ENCODE data around the gene PSRC1.
"Not testable (repeated sequence)": the region's sequence is repeated elsewhere in the genome, so short reads cannot be mapped to it uniquely, and the experiment has no call there.

Gene PSRC1

DNA sequence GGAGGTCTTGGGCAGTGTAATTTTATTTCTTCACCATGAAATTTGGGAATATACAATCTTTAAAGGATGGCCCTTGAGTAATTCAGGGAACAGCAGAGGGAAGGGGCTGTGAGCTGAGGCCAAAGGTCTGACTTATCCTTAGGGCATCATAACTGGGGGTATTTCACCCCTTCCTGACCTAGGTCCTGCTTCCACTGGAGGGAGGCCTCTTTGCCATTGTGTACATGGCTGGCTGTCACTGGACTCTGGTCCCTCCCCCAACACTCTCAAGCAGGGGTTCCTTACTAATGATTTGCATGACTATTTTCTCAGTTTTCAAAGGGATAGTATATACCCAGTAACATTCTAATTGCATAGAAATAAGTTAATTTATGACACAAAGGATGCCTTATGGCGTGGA lies 7.2 kb upstream of the PSRC1 start:
- Histone ChIP-seq H3K4me3 (ENCODE audit: low read length) (no peak overlapping the region), H3K36me3 (ENCODE audit: insufficient read depth, low read length) (no peaks in the 10 kb centered on the region), H3K9me3 (ENCODE audit: low read length) (no peaks in the 10 kb centered on the region), H3K27me3 (ENCODE audit: insufficient read depth, low read length) (no peaks in the 10 kb centered on the region), H3K4me1 (ENCODE audit: insufficient read depth, low read length) (peaks cover 28% of the 10 kb centered on the region), H2AFZ (ENCODE audit: low read depth, low read length) (no peak overlapping the region)

DNA sequence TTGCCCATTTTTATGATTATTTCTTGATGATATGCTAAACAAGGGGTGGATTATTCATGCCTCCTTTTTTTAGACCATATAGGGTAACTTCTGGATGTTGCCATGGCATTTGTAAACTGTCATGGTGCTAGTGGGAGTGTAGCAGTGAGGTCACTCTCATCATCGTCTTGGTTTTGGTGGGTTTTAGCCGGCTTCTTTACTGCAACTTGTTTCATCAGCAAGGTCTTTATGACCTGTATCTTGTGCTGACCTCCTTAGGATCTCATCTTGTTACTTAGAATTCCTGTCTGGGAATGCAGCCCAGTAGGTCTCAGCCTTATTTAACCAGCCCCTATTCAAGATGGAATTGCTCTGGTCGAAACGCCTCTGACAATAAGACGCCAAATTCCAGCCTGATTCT lies 3.8 kb upstream of the PSRC1 start:
- H3K27me3 ChIP-seq (ENCODE audit: insufficient read depth, low read length); H3K36me3 ChIP-seq (ENCODE audit: insufficient read depth, low read length); H3K4me3 ChIP-seq (ENCODE audit: low read length); H3K9me3 ChIP-seq (ENCODE audit: low read length); H2AFZ ChIP-seq (ENCODE audit: low read depth, low read length): not testable (repeated sequence)
- peaks cover 42% of the 10 kb centered on the region for H3K4me1 ChIP-seq (ENCODE audit: insufficient read depth, low read length)

DNA sequence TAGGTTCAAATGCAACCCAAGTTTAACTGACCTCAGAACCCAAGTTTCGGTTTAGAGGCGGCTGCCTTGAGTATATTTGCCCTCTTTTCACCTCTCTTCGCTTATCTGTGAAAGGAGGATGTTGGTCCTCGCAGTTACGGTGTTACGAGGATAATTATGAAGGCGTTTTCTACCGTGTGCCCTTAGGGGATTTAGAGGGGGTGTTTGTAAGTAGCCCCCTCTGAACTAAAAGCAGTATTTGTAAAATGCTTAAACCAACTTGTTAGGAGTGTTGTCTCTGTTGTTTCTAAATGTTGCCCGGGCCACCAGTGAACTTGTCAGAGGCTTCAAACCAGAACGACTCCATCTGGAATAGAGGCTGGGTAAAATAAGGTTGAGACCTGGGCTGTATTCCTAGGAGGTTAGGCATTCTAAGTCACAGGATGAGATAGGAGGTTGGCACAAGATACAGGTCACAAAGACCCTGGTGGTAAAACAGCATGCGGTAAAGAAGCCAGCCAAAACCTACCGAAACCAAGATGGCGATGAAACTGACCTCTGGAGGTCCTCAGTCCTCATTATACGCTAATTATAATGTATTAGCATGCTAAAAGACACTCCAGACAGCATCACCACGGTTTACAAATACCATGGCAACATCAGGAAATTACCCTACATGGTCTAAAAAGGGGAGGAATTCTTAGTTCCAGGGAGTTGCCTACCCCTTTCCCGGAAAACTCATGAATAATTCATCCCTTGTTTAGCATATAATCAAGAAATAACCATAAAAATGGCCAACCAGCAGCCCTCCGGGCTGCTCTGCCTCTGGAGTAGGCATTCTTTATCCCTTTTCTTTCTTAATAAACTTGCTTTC lies 1.0 kb upstream of the PSRC1 start:
- Histone ChIP-seq H3K27me3 (ENCODE audit: insufficient read depth, low read length) (no peaks in the 10 kb centered on the region), H3K4me3 (ENCODE audit: low read length) (peak overlapping the region; percentile 86), H3K4me1 (ENCODE audit: insufficient read depth, low read length) (peaks cover 62% of the 10 kb centered on the region), H3K36me3 (ENCODE audit: insufficient read depth, low read length) (peaks cover 24% of the 10 kb centered on the region), H2AFZ (ENCODE audit: low read depth, low read length) (peak overlapping the region; percentile 7), H3K9me3 (ENCODE audit: low read length) (no peaks in the 10 kb centered on the region)

DNA sequence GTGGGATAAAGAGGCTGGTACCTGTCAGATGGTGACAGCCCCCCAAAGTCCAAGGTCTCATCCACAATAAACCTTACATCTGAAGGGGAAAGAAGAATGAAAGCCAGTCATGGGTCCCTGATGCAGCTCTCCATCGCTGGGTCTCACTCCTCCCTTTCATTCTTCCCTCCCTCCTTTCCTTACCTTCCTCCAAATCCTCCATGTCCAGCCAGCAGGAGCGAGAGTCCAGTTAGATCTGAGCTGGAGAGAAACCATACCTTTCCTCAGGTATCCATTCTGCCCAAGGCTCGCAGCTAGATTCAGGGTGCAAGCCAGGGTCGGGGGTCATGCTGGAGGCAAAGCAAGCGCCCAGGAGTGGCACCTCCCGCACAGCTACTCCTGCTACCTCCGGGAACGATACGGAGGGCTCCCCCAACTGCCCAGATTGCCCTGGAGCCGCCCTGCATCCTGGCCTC lies 421 bp downstream of the PSRC1 start:
- H3K4me1 ChIP-seq (ENCODE audit: insufficient read depth, low read length): peaks cover 69% of the 10 kb centered on the region
- H3K27me3 ChIP-seq (ENCODE audit: insufficient read depth, low read length): no peaks in the 10 kb centered on the region
- H3K36me3 ChIP-seq (ENCODE audit: insufficient read depth, low read length): peaks cover 36% of the 10 kb centered on the region
- no peaks in the 10 kb centered on the region for H3K9me3 ChIP-seq (ENCODE audit: low read length)
- peak overlapping the region; percentile 86 for H3K4me3 ChIP-seq (ENCODE audit: low read length)
- H2AFZ ChIP-seq (ENCODE audit: low read depth, low read length): peak overlapping the region; percentile 7

DNA sequence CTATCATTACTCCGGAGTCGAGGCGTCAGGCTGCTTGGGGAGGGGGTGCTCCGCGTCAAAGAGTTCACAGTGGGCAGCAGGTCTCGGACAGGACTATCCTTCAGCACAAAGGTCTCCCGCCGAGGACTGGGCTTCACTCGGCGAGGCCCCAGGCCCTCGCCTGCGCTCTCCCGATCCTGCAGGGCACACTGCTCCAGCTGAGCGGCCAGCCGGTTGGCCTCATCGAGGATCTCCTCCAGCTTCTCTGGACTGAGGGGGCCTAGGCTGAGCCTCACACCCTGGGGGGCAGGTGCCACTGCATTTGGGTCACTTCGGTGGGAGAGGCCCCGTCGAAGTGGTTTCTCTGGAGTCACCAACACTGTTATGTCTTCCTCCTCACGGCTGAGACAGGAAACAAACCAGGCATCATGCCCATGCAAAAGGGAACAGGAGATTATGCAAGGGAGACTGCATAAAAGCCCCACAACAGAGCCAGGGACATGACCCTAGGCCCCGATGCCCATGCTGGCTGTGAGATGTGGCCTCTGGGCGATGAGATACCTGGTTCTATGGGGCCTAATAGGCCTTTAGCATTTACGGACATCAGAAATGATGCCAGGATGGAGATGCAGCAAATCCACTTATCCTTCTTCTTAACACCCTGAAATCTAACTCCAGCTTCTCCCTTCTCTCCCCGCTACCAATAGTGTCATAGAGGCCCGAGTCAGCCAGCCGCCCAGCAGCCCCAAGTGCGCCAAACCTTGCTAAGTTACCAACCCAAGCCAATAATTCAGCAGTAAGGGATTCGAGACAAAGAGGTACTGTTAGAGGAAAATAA lies 1.1 kb downstream of the PSRC1 start:
- H3K9me3 ChIP-seq (ENCODE audit: low read length): no peaks in the 10 kb centered on the region
- no peaks in the 10 kb centered on the region for H3K27me3 ChIP-seq (ENCODE audit: insufficient read depth, low read length)
- H3K36me3 ChIP-seq (ENCODE audit: insufficient read depth, low read length): peaks cover 37% of the 10 kb centered on the region
- peak overlapping the region; percentile 86 for H3K4me3 ChIP-seq (ENCODE audit: low read length)
- H3K4me1 ChIP-seq (ENCODE audit: insufficient read depth, low read length): peaks cover 71% of the 10 kb centered on the region
- no peak overlapping the region for H2AFZ ChIP-seq (ENCODE audit: low read depth, low read length)

DNA sequence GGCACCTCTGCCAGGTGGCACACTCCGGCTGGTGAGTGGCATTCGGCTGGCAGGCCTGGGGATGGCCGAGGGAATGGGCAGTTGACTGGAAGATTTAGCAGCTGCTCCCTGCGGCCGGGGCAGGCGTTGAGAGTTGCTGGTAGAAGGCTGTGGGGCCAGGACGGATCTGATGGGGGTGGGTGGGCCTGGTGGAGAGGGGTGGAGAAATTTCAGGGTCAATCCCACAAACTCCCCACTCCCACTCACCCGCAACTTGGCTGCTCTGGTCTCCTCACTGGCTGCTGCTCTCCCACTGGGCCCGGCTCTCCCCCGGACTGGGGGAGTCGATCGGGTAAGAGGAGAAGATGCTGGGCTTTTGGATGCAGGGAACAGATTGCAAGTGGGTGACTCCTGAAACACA lies 2.1 kb downstream of the PSRC1 start:
- peak overlapping the region; percentile 86 for H3K4me3 ChIP-seq (ENCODE audit: low read length)
- no peaks in the 10 kb centered on the region for H3K27me3 ChIP-seq (ENCODE audit: insufficient read depth, low read length)
- no peaks in the 10 kb centered on the region for H3K9me3 ChIP-seq (ENCODE audit: low read length)
- H3K4me1 ChIP-seq (ENCODE audit: insufficient read depth, low read length): peaks cover 62% of the 10 kb centered on the region
- no peak overlapping the region for H2AFZ ChIP-seq (ENCODE audit: low read depth, low read length)
- peaks cover 37% of the 10 kb centered on the region for H3K36me3 ChIP-seq (ENCODE audit: insufficient read depth, low read length)

DNA sequence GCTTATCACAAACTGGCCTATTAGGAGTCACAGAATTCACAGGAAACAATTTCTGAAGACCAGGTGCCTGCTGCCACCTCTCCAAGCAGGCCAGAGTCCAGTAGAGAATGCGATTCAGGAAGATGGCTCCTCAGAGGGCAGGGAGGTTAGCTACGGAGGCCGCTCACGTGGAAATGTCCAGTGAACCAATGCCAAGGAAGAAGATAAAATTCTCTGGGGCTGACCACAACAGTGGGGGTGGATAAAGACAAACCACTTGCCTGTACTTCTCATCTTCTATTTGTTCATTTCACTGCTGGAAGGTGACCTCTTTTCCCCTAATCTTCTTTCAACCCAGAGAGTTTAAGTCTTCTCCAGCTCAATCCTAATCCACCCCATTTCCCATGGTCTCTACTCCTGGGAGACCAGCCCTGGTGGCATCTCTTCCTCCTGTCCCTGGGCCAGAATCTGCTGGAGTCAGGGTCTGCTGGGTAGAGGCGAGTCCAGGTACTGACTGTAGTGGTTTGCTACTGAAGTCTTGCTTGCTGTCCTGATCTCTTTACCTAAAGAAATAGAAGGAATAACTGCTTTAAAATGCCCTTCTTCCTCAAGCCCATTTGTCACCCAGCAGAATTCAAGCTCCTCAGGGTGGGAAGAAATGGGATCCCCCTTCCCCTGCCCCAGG lies 3.2 kb downstream of the PSRC1 start:
- Histone ChIP-seq H3K9me3 (ENCODE audit: low read length) (no peaks in the 10 kb centered on the region), H3K4me3 (ENCODE audit: low read length) (no peak overlapping the region), H3K27me3 (ENCODE audit: insufficient read depth, low read length) (no peaks in the 10 kb centered on the region), H3K36me3 (ENCODE audit: insufficient read depth, low read length) (peaks cover 42% of the 10 kb centered on the region), H2AFZ (ENCODE audit: low read depth, low read length) (no peak overlapping the region), H3K4me1 (ENCODE audit: insufficient read depth, low read length) (peaks cover 64% of the 10 kb centered on the region)

DNA sequence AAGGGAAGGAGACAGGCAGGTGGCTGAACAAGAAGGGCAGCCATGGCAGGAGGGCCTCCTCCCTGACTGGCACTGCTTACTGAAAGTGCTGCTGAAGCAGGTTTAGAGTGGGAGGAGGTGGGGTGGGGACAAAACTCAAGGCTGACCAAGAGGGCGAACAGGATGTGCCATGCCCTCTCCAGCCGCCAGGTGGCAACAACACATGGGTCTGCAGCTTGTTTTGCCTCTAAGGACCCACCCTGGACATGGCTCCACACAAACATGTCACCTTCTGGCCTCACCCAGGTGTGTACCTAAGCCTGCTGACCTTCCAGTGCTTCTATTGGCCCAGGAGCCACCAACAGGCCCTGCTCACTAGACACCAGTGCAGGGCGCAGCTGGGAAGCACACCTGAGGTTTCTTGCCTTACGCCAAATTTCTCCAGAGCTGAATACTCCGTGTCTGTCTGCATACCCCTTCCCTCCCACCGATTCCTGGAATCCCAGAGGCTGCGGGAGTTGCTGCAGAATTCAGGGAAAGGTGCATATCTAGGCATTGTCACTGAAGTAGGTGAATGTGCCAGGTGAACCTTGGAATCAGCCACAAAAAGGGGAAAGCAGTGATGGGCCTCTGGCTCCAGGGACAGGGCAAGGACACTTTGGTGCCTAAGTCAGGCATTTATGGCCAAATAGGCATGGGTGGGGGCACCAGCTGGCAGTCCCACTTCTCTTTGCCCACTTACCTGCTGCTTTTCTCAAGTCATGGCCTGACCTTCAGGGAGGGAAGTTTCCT lies 5.3 kb downstream of the PSRC1 start:
- H3K9me3 ChIP-seq (ENCODE audit: low read length): no peaks in the 10 kb centered on the region
- H3K4me1 ChIP-seq (ENCODE audit: insufficient read depth, low read length): peaks cover 52% of the 10 kb centered on the region

DNA sequence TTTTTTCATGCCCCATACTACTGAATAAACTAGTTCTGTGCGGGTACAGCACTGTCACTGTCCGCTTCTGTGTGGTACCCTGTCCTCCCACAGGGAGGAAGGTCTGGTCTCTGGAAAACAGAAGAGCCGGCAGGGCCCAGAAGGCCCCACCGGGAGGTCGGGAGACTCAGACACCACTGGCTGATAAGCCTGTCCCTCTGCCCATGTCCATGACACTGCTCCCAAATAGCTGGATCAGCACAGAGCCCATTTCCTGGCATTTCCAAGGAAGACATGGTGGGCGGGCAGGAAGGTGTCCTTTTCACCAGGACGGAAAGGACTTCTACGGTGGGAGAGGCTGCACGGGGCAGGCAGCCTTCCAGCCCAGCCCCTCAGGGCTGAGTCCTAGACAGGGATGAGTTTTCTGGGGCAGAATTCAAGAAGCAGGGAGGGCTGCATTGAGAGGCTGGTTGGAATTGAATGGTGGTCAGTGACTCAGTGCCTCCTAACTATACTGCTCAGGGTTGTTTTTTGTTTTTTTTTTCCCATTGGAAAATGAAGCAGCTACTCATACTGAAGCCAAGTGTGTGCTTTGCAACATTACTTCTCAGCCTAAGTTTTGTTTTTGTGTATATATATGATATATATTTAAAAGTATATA lies 7.1 kb downstream of the PSRC1 start:
- Histone ChIP-seq H3K36me3 (ENCODE audit: insufficient read depth, low read length) (peaks cover 63% of the 10 kb centered on the region), H3K9me3 (ENCODE audit: low read length) (no peaks in the 10 kb centered on the region), H3K4me1 (ENCODE audit: insufficient read depth, low read length) (peaks cover 37% of the 10 kb centered on the region), H3K4me3 (ENCODE audit: low read length) (no peak overlapping the region), H2AFZ (ENCODE audit: low read depth, low read length) (no peak overlapping the region), H3K27me3 (ENCODE audit: insufficient read depth, low read length) (no peaks in the 10 kb centered on the region)

More for the DNA sequence above, 5.3 kb downstream of the PSRC1 start:
- peaks cover 53% of the 10 kb centered on the region for H3K36me3 ChIP-seq (ENCODE audit: insufficient read depth, low read length)
- H2AFZ ChIP-seq (ENCODE audit: low read depth, low read length): no peak overlapping the region
- no peaks in the 10 kb centered on the region for H3K27me3 ChIP-seq (ENCODE audit: insufficient read depth, low read length)
- H3K4me3 ChIP-seq (ENCODE audit: low read length): no peak overlapping the region

DNA sequence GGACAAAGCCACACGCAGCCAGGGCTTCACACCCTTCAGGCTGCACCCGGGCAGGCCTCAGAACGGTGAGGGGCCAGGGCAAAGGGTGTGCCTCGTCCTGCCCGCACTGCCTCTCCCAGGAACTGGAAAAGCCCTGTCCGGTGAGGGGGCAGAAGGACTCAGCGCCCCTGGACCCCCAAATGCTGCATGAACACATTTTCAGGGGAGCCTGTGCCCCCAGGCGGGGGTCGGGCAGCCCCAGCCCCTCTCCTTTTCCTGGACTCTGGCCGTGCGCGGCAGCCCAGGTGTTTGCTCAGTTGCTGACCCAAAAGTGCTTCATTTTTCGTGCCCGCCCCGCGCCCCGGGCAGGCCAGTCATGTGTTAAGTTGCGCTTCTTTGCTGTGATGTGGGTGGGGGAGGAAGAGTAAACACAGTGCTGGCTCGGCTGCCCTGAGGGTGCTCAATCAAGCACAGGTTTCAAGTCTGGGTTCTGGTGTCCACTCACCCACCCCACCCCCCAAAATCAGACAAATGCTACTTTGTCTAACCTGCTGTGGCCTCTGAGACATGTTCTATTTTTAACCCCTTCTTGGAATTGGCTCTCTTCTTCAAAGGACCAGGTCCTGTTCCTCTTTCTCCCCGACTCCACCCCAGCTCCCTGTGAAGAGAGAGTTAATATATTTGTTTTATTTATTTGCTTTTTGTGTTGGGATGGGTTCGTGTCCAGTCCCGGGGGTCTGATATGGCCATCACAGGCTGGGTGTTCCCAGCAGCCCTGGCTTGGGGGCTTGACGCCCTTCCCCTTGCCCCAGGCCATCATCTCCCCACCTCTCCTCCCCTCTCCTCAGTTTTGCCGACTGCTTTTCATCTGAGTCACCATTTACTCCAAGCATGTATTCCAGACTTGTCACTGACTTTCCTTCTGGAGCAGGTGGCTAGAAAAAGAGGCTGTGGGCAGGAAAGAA lies 8.1 kb downstream of the PSRC1 start:
- H3K4me3 ChIP-seq (ENCODE audit: low read length): no peak overlapping the region
- no peaks in the 10 kb centered on the region for H3K9me3 ChIP-seq (ENCODE audit: low read length)
- H3K36me3 ChIP-seq (ENCODE audit: insufficient read depth, low read length): peaks cover 63% of the 10 kb centered on the region
- no peaks in the 10 kb centered on the region for H3K27me3 ChIP-seq (ENCODE audit: insufficient read depth, low read length)
- H2AFZ ChIP-seq (ENCODE audit: low read depth, low read length): no peak overlapping the region
- peaks cover 26% of the 10 kb centered on the region for H3K4me1 ChIP-seq (ENCODE audit: insufficient read depth, low read length)

DNA sequence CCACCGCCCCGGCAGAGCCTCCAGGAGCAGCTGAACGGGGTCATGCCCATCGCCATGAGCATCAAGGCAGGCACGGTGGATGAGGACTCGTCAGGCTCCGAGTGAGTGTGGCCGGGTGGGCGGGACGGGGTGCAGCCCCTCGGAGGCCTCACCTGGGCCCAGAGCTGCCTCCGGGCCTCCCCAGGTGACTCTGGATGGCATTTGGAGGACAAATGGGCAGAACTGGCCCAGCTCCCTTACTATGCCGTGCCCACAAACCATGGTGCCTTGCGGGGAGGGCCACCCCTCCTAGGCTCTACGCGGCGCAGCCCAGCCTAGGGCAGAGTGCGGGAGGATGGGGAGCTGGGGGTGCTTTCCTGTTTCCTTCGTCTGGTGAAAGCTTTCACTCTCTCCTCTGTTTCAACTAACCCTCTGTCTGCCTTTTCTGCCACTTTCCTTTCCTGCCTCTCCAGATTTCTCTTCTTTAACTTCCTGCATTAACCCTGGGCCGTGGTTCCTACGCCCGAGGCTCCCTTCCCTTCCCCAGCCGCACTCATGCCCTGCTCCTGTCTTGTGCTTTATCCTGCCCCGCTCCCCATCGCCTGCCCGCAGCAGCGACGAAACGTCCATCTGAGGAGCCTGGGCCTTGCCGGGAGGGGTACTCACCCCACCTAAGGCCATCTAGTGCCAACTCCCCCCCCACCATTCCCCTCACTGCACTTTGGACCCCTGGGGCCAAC lies 9.2 kb downstream of the PSRC1 start:
- H2AFZ ChIP-seq (ENCODE audit: low read depth, low read length): no peak overlapping the region
- H3K4me3 ChIP-seq (ENCODE audit: low read length): no peak overlapping the region
- H3K27me3 ChIP-seq (ENCODE audit: insufficient read depth, low read length): no peaks in the 10 kb centered on the region
- peaks cover 23% of the 10 kb centered on the region for H3K4me1 ChIP-seq (ENCODE audit: insufficient read depth, low read length)
- H3K36me3 ChIP-seq (ENCODE audit: insufficient read depth, low read length): peaks cover 67% of the 10 kb centered on the region
- H3K9me3 ChIP-seq (ENCODE audit: low read length): no peaks in the 10 kb centered on the region

Data from neuron (in vitro differentiated cells).